K562 (cell line): Measurements from ENCODE around the gene CLSTN1. TPM values are rescaled to one million over a fixed set of nuclear protein-coding genes. Genes with fewer than 3 reads are reported as not detected.

ENCODE experiments used
- ATAC-seq: fragments of 200-7000 bp; cut with Tn5 transposase; 3 replicates; pipeline ENCODE4 v1.9.1; 2020; ENCODE audit warnings: moderate library complexity
- BruUV-seq: library from RNA; stranded (reverse); fragments of 400-500 nt; replicated peaks from 2 replicates; lab custom pipeline; 2021; lab: Mats Ljungman, UMichigan
- CTCF ChIA-PET: fragments of 300-600 bp; formaldehyde crosslinking; extraction: SDS; loops from one replicate; lab custom pipeline; 2021; ENCODE audit warnings: low intra/inter-chr PET ratio; lab: Yijun Ruan, JAX
- POLR2A ChIA-PET: fragments of 300-600, 350-650 bp; sonication (Branson Sonifier 250); formaldehyde crosslinking; extraction: SDS; loops from one replicate; lab custom pipeline; 2021; ENCODE audit warnings: antibody characterized with exemption, inconsistent platforms; lab: Yijun Ruan, JAX
- DNase-seq, 4 experiments: peaks; one replicate each; pipeline versions ENCODE4 v3.0.0 to v3.0.0-alpha.2; 2011 to 2018; ENCODE audit warnings: low spot score in 3 of 4, mixed read lengths in 3 of 4; ENCODE audit errors: extremely low read depth in 1 of 4
- FAIRE-seq: peaks from 2 replicates; lab custom pipeline; 2011; peaks lifted over from hg19 to GRCh38; lab: Jason Lieb, UNC
- H2AFZ ChIP-seq: 2 replicates; pipeline ENCODE4 v1.6.0; 2011; ENCODE audit warnings: low read depth, low read length, control low read depth, inconsistent platforms
- H3K27ac ChIP-seq: fragments of 200-600 bp; 3 replicates; pipeline ENCODE4 v1.8.0; 2011; ENCODE audit warnings: low read depth, mild to moderate bottlenecking, control low read depth, inconsistent platforms, low read length, moderate library complexity, mixed read lengths; ENCODE audit errors: extremely low read depth
- H3K27me3 ChIP-seq, 2 experiments: fragments of 300-600 bp in 1 of 2; 2 replicates in 1 of 2; 3 replicates in 1 of 2; pipeline versions ENCODE4 v1.6.0 to v1.8.0; 2011; ENCODE audit warnings: inconsistent platforms in 2 of 2, low read length in 2 of 2, mild to moderate bottlenecking in 1 of 2, mixed read lengths in 1 of 2, moderate library complexity in 1 of 2; ENCODE audit not compliant: control insufficient read depth in 2 of 2, insufficient read depth in 2 of 2
- H3K36me3 ChIP-seq: fragments of 300-600 bp; 3 replicates; pipeline ENCODE4 v1.8.0; 2011; ENCODE audit warnings: mild to moderate bottlenecking, low read length, inconsistent platforms; ENCODE audit not compliant: control insufficient read depth, insufficient read depth
- H3K4me1 ChIP-seq, 2 experiments: fragments of 200-600 bp in 1 of 2; replicated peaks in 1 of 2; 2 replicates in 1 of 2; 3 replicates in 1 of 2; pipeline versions ENCODE4 v1.5.1 to v1.8.0; 2011; ENCODE audit warnings: inconsistent platforms in 2 of 2, low read length in 2 of 2, mild to moderate bottlenecking in 1 of 2, mixed read lengths in 1 of 2, moderate library complexity in 1 of 2; ENCODE audit not compliant: control insufficient read depth in 2 of 2, insufficient read depth in 2 of 2
- H3K4me2 ChIP-seq: 2 replicates; pipeline ENCODE4 v1.6.1; 2011; ENCODE audit warnings: low read length, control low read depth, inconsistent platforms, mixed read lengths; ENCODE audit not compliant: insufficient read depth
- H3K4me3 ChIP-seq: fragments of 200-600 bp; sonication (generic), shearing (Covaris generic); 2 replicates; pipeline ENCODE4 v1.5.1; 2016; ENCODE audit warnings: control low read depth, inconsistent platforms
- H3K79me2 ChIP-seq: fragments of 200-600 bp; 3 replicates; pipeline ENCODE4 v1.8.0; 2011; ENCODE audit warnings: low read length, inconsistent platforms; ENCODE audit not compliant: control insufficient read depth, insufficient read depth
- H3K9ac ChIP-seq, 2 experiments: 2 replicates each; pipeline versions ENCODE4 v1.6.0 to v1.6.1; 2011; ENCODE audit warnings: low read depth in 2 of 2, low read length in 2 of 2, control low read depth in 1 of 2, inconsistent platforms in 1 of 2, mild to moderate bottlenecking in 1 of 2, mixed read lengths in 1 of 2; ENCODE audit not compliant: insufficient read depth in 1 of 2
- H3K9me1 ChIP-seq: one replicate; pipeline ENCODE4 v1.6.0; 2011; ENCODE audit warnings: inconsistent platforms, mild to moderate bottlenecking, low read length, moderate library complexity; ENCODE audit not compliant: control insufficient read depth, insufficient read depth
- H3K9me3 ChIP-seq: replicated peaks from 2 replicates; pipeline ENCODE4 v1.5.1; 2011; ENCODE audit warnings: low read depth, low read length, inconsistent platforms; ENCODE audit not compliant: control insufficient read depth, insufficient read depth
- H4K20me1 ChIP-seq: replicated peaks from 2 replicates; pipeline ENCODE4 v1.6.1; 2011; ENCODE audit warnings: low read length, inconsistent platforms, mixed read lengths; ENCODE audit not compliant: control insufficient read depth, insufficient read depth
- JUNB ChIP-seq: fragments of 450-650 bp; formaldehyde crosslinking; conservative IDR thresholded peaks from 2 replicates; pipeline ENCODE4 v1.4.0; 2020; ENCODE audit warnings: mild to moderate bottlenecking
- KDM5B ChIP-seq: fragments of 200-600 bp; sonication (generic); IDR thresholded peaks from 2 replicates; pipeline ENCODE4 v1.6.1; 2012; ENCODE audit warnings: low read depth, mild to moderate bottlenecking, moderate library complexity, low read length, control low read depth, inconsistent platforms; ENCODE audit not compliant: insufficient replicate concordance
- KLF13 ChIP-seq: fragments of 450-650 bp; IDR thresholded peaks from 2 replicates; pipeline ENCODE4 v1.6.1; 2016; ENCODE audit warnings: missing genetic modification characterization, low read depth, mild to moderate bottlenecking, missing compliant biosample characterization, moderate library complexity, borderline replicate concordance
- MTF1 ChIP-seq: fragments of 250-450 bp; sonication (Bioruptor Pico); IDR thresholded peaks from 2 replicates; pipeline ENCODE4 v1.9.0; 2021; ENCODE audit warnings: moderate library complexity, mild to moderate bottlenecking, inconsistent platforms, borderline replicate concordance
- NBN ChIP-seq: fragments of 450-650 bp; IDR thresholded peaks from 2 replicates; pipeline ENCODE4 v1.6.1; 2016; ENCODE audit warnings: low read depth, mild to moderate bottlenecking
- PKNOX1 ChIP-seq: fragments of 450-650 bp; IDR thresholded peaks from 2 replicates; pipeline ENCODE4 v1.6.1; 2016
- RBM14 ChIP-seq: fragments of 200-400 bp; formaldehyde crosslinking; IDR thresholded peaks from 2 replicates; pipeline ENCODE4 v1.6.1; 2018; ENCODE audit warnings: low read depth, mild to moderate bottlenecking, low read length, moderate library complexity, borderline replicate concordance; ENCODE audit not compliant: insufficient read depth
- RNF2 ChIP-seq: sonication (generic); IDR thresholded peaks from 2 replicates; pipeline ENCODE4 v1.6.1; 2016
- TFAP4 ChIP-seq: sonication (generic); formaldehyde crosslinking; IDR thresholded peaks from 2 replicates; pipeline ENCODE4 v1.8.0; 2022; ENCODE audit warnings: missing genetic modification reagents, mild to moderate bottlenecking, moderate library complexity, borderline replicate concordance
- UBTF ChIP-seq, 2 experiments: IDR thresholded peaks; 2 replicates each; pipeline ENCODE4 v1.6.1; 2012; ENCODE audit warnings: improper control_type of control experiment in 2 of 2, low read depth in 2 of 2, low read length in 2 of 2, borderline replicate concordance in 1 of 2
- XRCC5 ChIP-seq: fragments of 200-400 bp; formaldehyde crosslinking; IDR thresholded peaks from 2 replicates; pipeline ENCODE4 v1.6.1; 2017; ENCODE audit warnings: low read depth, mild to moderate bottlenecking, low read length
- ZNF212 ChIP-seq: fragments of 450-650 bp; formaldehyde crosslinking; IDR thresholded peaks from 2 replicates; pipeline ENCODE4 v1.4.0; 2020; ENCODE audit warnings: mild to moderate bottlenecking
- ZNF512 ChIP-seq: IDR thresholded peaks from 2 replicates; pipeline ENCODE4 v1.6.1; 2016; ENCODE audit warnings: missing genetic modification characterization, missing compliant biosample characterization
- WGBS: fragments of 100-300 bp; shearing (Covaris generic); methylation state at CpG from one replicate; pipeline ENCODE4 v1.1.6; 2016; ENCODE audit warnings: low coverage, mixed read lengths; ENCODE audit not compliant: insufficient coverage; ENCODE audit errors: missing lambda C conversion rate; 5-methylcytosine and 5-hydroxymethylcytosine counted together
- in situ Hi-C: fragments of 300-500 bp; cut with MboI; formaldehyde crosslinking; loops from 4 replicates; pipeline ENCODE4 v1.15.0; 2018; ENCODE audit warnings: inconsistent platforms, mixed read lengths
- intact Hi-C: fragments of 100-400 bp; cut with micrococcal nuclease; formaldehyde crosslinking; loops from 2 replicates; pipeline ENCODE4 v1.14.2; 2022
- polyA plus RNA-seq, 8 experiments: library from polyadenylated mRNA; depleted of rRNA in 4 of 8; stranded (reverse) in 5 of 8; unstranded in 3 of 8; fragments of >200 nt; fragmentation: Nextera tagmentation in 2 of 8; fragmentation: Illumina TruSeq in 1 of 8; extraction: Ambion mirVana in 2 of 8; extraction: Trizol in 1 of 8; gene quantifications; 2 replicates each; pipeline versions ENCODE4 v1.2.1 to v1.2.3, GENCODE V29; 2011 to 2014; ENCODE audit warnings: inconsistent platforms in 1 of 8, missing spikeins in 1 of 8
- total RNA-seq, 7 experiments: library from RNA; depleted of rRNA in 6 of 7; stranded (reverse); fragments of >200 nt in 6 of 7; fragmentation: Illumina TruSeq in 2 of 7; extraction: Trizol in 2 of 7; gene quantifications; 2 replicates each; pipeline versions ENCODE4 v1.2.1 to v1.2.3, GENCODE V29; 2011 to 2021; ENCODE audit warnings: low replicate concordance in 1 of 7

Gene CLSTN1
- total and polyA plus RNA-seq, 9 of the 15 experiments (the other 6 are each of a cell fraction or from before 2014, with no cell fraction given): 1.1 to 32.5 (median 13.3) TPM

- ATAC-seq: no peak
- FAIRE-seq: no peak
These were observed 43.1 kb upstream of the CLSTN1 start for GRCh38 chr1:9866836-9867235.

More at GRCh38 chr1:9866836-9867235, 43.1 kb upstream of the CLSTN1 start:
- no peaks in the 10 kb centered on the region for H3K27me3 ChIP-seq
- H3K27ac ChIP-seq: no peak overlapping the region
- DNase-seq: no peak
- peak overlapping the region in 1 of 2 experiments; percentile 71; a peak in 2 of 4 replicates for H3K9ac ChIP-seq
- no TSS peak for BruUV-seq
- H3K4me1 ChIP-seq: peaks cover 0 to 20% of the 10 kb centered on the region in 2 experiments; a peak in 2 of 5 replicates
- peaks cover 4% of the 10 kb centered on the region; the same call in 1 of the 3 replicates for H3K36me3 ChIP-seq
- no peaks in the 10 kb centered on the region for H3K79me2 ChIP-seq
- 68% methylated on average over 6 of the region's 6 CpGs for WGBS
- H3K4me2 ChIP-seq: no peak overlapping the region
- peaks cover 8% of the 10 kb centered on the region for H4K20me1 ChIP-seq
- ChIA-PET POLR2A (interaction anchor here (0.6 kb wide), 1 partner anchor 289 kb away, joined by 3 read pairs; no protein-coding TSS in a partner anchor), CTCF (interaction anchor here (1.0 to 4.7 kb wide), 7 partner anchors 81 to 370 kb away, joined by 3 to 86 read pairs (median 4); no protein-coding TSS in a partner anchor)
- intact Hi-C loops: loop anchor here (1.0 to 10.0 kb wide), 4 partner anchors 83 to 372 kb away; no protein-coding TSS in a partner anchor
- TF ChIP-seq JUNB (no peak), RNF2 (no peak), ZNF212 (no peak), NBN (no peak), MTF1 (no peak), TFAP4 (CRISPR knock-in tag) (no peak), PKNOX1 (no peak), KLF13 (tag) (no peak), KDM5B (no peak), UBTF (IDR thresholded peaks at IDR 0.05; ENCODE audit: borderline replicate concordance in 1 of 2, low read depth in 2 of 2, low read length in 2 of 2) (no peak), XRCC5 (no peak), ZNF512 (tag) (no peak), RBM14 (no peak)
- in situ Hi-C loops: loop anchor here (5.0 kb wide), 2 partner anchors 80 to 240 kb away; no protein-coding TSS in a partner anchor
- H3K4me3 ChIP-seq: no peak overlapping the region
- no peak overlapping the region for H2AFZ ChIP-seq
- H3K9me3 ChIP-seq: no peaks in the 10 kb centered on the region
- H3K9me1 ChIP-seq: no peaks in the 10 kb centered on the region
